Smooth muscle cell (in vitro differentiated cells): Measurements from ENCODE around the gene SUMO3. TPM values are rescaled to one million over a fixed set of nuclear protein-coding genes. Genes with fewer than 3 reads are reported as not detected.

Experiments used
- DNase-seq: peaks from one replicate; lab custom pipeline; 2025; ENCODE audit not compliant: unreplicated experiment; lab: John Stamatoyannopoulos, UW
- H2AFZ ChIP-seq: fragments of 200-600 bp; sonication (generic); 2 replicates; pipeline ENCODE4 v1.6.0; 2016; ENCODE audit warnings: antibody characterized with exemption, low read depth, mild to moderate bottlenecking
- H3F3A ChIP-seq: fragments of 200-600 bp; sonication (generic); 2 replicates; pipeline ENCODE4 v1.6.0; 2017; ENCODE audit warnings: antibody characterized with exemption, low read depth
- H3K27ac ChIP-seq: fragments of 200-600 bp; sonication (generic); 2 replicates; pipeline ENCODE4 v1.5.1; 2016; ENCODE audit warnings: low read depth, mild to moderate bottlenecking
- H3K27me3 ChIP-seq: fragments of 200-600 bp; sonication (generic); 2 replicates; pipeline ENCODE4 v1.6.1; 2016; ENCODE audit warnings: low read depth, mild to moderate bottlenecking
- H3K36me3 ChIP-seq: fragments of 200-600 bp; sonication (generic); 2 replicates; pipeline ENCODE4 v1.5.1; 2016; ENCODE audit warnings: low read depth
- H3K4me1 ChIP-seq: fragments of 200-600 bp; sonication (generic); 2 replicates; pipeline ENCODE4 v1.5.1; 2016; ENCODE audit warnings: low read depth
- H3K4me2 ChIP-seq: fragments of 200-600 bp; sonication (generic); 2 replicates; pipeline ENCODE4 v1.6.0; 2016; ENCODE audit warnings: mild to moderate bottlenecking
- H3K4me3 ChIP-seq: fragments of 200-600 bp; sonication (generic); 2 replicates; pipeline ENCODE4 v1.5.1; 2016; ENCODE audit warnings: mild to moderate bottlenecking
- H3K79me2 ChIP-seq: fragments of 200-600 bp; sonication (generic); 2 replicates; pipeline ENCODE4 v1.6.0; 2016; ENCODE audit warnings: low read depth, mild to moderate bottlenecking
- H3K9ac ChIP-seq: fragments of 200-600 bp; sonication (generic); 2 replicates; pipeline ENCODE4 v1.6.0; 2016; ENCODE audit warnings: low read depth
- H3K9me3 ChIP-seq: fragments of 200-600 bp; sonication (generic); replicated peaks from 2 replicates; pipeline ENCODE4 v1.5.1; 2016; ENCODE audit warnings: low read depth
- H4K20me1 ChIP-seq: fragments of 200-600 bp; sonication (generic); 2 replicates; pipeline ENCODE4 v1.6.0; 2016; ENCODE audit warnings: low read depth
- WGBS: methylation state at CpG from one replicate; pipeline ENCODE4 v1.1.7; 2016; ENCODE audit warnings: low lambda C conversion rate; 5-methylcytosine and 5-hydroxymethylcytosine counted together
- polyA plus RNA-seq: library from polyadenylated mRNA; unstranded; fragments of >200 nt; fragmentation: Nextera tagmentation; extraction: Ambion mirVana; gene quantifications from 2 replicates; pipeline ENCODE4 v1.2.1, GENCODE V29; 2016
- total RNA-seq: library from RNA; depleted of rRNA; stranded (reverse); fragments of >200 nt; gene quantifications from 2 replicates; pipeline ENCODE4 v1.2.3, GENCODE V29; 2014
- TF ChIP-seq, protein P1 (sequence below): fragments of 200-600 bp; sonication (generic); IDR thresholded peaks from 2 replicates; pipeline ENCODE4 v1.5.1; 2017; ENCODE audit warnings: borderline replicate concordance, mild to moderate bottlenecking, antibody characterized with exemption; ENCODE audit not compliant: insufficient read depth, poor library complexity, severe bottlenecking

Gene SUMO3
- total and polyA plus RNA-seq, 2 experiments from 2014 or later = 87.9 to 124 TPM

DNA sequence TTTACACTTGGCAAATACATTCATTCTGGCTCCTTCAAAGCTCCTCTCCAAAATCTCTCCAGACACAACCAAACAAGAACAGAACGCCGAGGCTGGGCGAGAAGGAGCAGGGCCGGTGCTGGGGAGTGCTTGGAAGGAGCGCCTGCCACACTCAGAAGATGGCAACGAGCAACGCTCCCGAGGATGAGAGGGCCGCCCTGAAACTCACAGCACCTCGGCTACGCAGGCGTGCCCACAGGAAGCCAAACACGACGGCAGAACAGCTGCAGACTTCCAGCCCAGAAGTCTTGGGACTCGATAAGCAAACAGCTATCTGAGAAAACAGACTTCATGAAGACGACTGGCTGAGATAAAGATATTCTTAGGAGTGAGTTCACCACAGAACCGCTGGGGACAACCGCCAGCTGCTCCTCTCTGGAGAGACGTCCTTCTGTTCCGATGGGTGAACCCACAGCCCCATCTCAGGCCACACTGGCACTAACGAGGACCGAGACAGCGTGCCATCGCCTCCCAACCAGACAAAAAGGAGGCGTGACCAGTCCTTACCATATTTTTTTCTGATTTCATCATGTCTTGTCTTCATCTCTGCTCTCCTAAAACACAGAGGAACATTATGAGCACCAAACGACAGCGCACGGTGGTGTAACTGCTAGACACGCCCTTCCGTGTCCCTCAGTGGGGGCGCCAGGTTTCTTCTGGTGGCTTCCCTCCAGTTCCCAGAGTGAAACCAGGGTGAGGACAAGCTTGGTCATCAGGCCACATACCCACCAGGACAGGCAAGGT is 37.0 kb upstream of the SUMO3 start:
- no peak overlapping the region for H2AFZ ChIP-seq
- H3K9ac ChIP-seq = no peak overlapping the region
- H4K20me1 ChIP-seq = peaks cover 100% of the 10 kb centered on the region
- H3K27me3 ChIP-seq = no peaks in the 10 kb centered on the region
- WGBS = 81% methylated on average over 31 of the region's 31 CpGs
- peaks cover 66% of the 10 kb centered on the region for H3K79me2 ChIP-seq
- H3K4me1 ChIP-seq = no peaks in the 10 kb centered on the region
- H3K4me3 ChIP-seq = no peak overlapping the region
- H3K27ac ChIP-seq = no peak overlapping the region
- H3F3A ChIP-seq = no peaks in the 10 kb centered on the region
- DNase-seq = no peak
- H3K4me2 ChIP-seq = no peak overlapping the region
- H3K36me3 ChIP-seq = peaks cover 11% of the 10 kb centered on the region
- H3K9me3 ChIP-seq = no peaks in the 10 kb centered on the region
- TF ChIP-seq, protein P1, sequence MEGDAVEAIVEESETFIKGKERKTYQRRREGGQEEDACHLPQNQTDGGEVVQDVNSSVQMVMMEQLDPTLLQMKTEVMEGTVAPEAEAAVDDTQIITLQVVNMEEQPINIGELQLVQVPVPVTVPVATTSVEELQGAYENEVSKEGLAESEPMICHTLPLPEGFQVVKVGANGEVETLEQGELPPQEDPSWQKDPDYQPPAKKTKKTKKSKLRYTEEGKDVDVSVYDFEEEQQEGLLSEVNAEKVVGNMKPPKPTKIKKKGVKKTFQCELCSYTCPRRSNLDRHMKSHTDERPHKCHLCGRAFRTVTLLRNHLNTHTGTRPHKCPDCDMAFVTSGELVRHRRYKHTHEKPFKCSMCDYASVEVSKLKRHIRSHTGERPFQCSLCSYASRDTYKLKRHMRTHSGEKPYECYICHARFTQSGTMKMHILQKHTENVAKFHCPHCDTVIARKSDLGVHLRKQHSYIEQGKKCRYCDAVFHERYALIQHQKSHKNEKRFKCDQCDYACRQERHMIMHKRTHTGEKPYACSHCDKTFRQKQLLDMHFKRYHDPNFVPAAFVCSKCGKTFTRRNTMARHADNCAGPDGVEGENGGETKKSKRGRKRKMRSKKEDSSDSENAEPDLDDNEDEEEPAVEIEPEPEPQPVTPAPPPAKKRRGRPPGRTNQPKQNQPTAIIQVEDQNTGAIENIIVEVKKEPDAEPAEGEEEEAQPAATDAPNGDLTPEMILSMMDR = no peak

DNA sequence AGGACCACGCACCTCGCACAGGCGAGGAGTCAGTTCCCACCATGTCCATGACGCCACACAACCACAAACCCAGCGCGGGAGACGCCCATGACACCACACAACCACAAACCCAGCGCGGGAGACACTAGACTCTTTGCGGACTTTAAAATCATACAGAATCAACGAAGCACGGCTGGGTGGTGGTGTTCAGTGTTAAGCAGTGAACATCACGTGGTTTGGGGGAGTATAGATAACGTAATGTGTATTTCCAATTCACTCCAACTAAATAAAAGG is 36.5 kb upstream of the SUMO3 start:
- Histone ChIP-seq H3K79me2 (peaks cover 66% of the 10 kb centered on the region), H3K36me3 (peaks cover 13% of the 10 kb centered on the region), H2AFZ (no peak overlapping the region)

DNA sequence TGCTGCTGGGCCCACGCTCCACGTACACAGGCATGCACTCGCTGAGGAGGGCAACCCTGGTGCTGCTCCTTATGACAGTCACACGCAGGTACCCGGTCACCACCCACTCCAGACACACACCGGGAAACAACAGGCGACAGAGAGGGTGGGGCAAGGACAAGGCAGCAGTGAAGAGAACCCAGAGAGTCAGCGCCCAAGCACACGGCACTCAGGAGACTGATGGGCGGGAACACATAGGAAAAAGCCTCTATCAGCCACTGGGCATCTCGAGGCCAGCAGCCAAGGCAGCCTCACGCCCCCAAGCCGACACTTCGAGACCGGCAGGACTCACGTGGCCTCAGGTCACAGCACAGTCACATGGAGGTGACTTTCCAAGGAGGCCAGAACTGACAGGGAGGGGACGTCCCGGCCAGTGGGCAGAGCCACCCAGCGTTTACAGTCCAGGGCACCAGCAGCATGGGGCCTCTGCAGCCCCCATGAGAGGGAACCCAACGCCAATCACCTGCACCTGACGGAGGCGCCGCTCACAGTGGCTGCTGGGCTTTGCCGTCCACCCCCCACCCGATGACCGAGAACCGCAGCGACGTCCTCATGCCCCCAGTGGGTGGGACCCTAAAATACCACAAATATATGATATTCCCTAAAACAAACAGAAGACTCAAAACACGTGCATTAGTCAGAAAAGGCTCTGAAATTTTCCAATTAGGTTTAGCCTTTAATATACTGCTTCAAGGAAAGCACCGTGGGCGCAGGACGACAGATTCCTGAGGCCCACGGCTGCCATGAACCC is 35.9 kb upstream of the SUMO3 start:
- H2AFZ ChIP-seq = no peak overlapping the region
- no peaks in the 10 kb centered on the region for H3K27me3 ChIP-seq
- no peaks in the 10 kb centered on the region for H3F3A ChIP-seq
- peaks cover 61% of the 10 kb centered on the region for H3K79me2 ChIP-seq
- no peak overlapping the region for H3K9ac ChIP-seq
- H3K36me3 ChIP-seq = peaks cover 13% of the 10 kb centered on the region
- H3K4me3 ChIP-seq = no peak overlapping the region
- H3K9me3 ChIP-seq = no peaks in the 10 kb centered on the region
- peaks cover 97% of the 10 kb centered on the region for H4K20me1 ChIP-seq
- TF ChIP-seq, protein P1 = no peak
- no peak for DNase-seq
- no peaks in the 10 kb centered on the region for H3K4me1 ChIP-seq
- 94% methylated on average over 34 of the region's 34 CpGs for WGBS
- no peak overlapping the region for H3K4me2 ChIP-seq
- no peak overlapping the region for H3K27ac ChIP-seq

More for the DNA sequence above, 36.5 kb upstream of the SUMO3 start:
- Histone ChIP-seq H3K4me2 (no peak overlapping the region), H3K9ac (no peak overlapping the region), H3K27me3 (no peaks in the 10 kb centered on the region), H3K27ac (no peak overlapping the region), H3F3A (no peaks in the 10 kb centered on the region), H4K20me1 (peaks cover 100% of the 10 kb centered on the region), H3K4me1 (no peaks in the 10 kb centered on the region), H3K4me3 (no peak overlapping the region), H3K9me3 (no peaks in the 10 kb centered on the region)
- WGBS = 94% methylated on average over 14 of the region's 14 CpGs
- no peak for DNase-seq
- TF ChIP-seq, protein P1 = no peak
